B cell (primary cell): Measurements from ENCODE around the gene FANCI. TPM values are rescaled to one million over a fixed set of nuclear protein-coding genes. Genes with fewer than 3 reads are reported as not detected.

ENCODE experiments used
- ATAC-seq: fragments of 200-7000 bp; cut with Tn5 transposase; one replicate; pipeline ENCODE4 v1.10.0; 2021; ENCODE audit warnings: low read depth, mild to moderate bottlenecking, moderate number of reproducible peaks, moderate library complexity
- CTCF ChIA-PET: fragments of 350-600 bp; sonication (Branson Sonifier 250); formaldehyde crosslinking; loops from one replicate; lab custom pipeline; 2021; ENCODE audit warnings: antibody characterized with exemption, inconsistent platforms; lab: Charles Lee
- POLR2A ChIA-PET: fragments of 350-600 bp; sonication (Branson Sonifier 250); formaldehyde crosslinking; loops from one replicate; lab custom pipeline; 2021; ENCODE audit warnings: antibody characterized with exemption; lab: Charles Lee
- DNase-seq: peaks from one replicate; pipeline ENCODE4 v3.0.0; 2013
- H2AFZ ChIP-seq: 2 replicates; pipeline ENCODE4 v1.6.1; 2012; ENCODE audit warnings: mild to moderate bottlenecking, low read depth, low read length; ENCODE audit not compliant: insufficient read depth, poor library complexity, severe bottlenecking
- H3K27ac ChIP-seq, 2 donors: 1 replicate in 1 of 2; 2 replicates in 1 of 2; pipeline ENCODE4 v1.5.1; 2012 to 2013; ENCODE audit warnings: low read length in 2 of 2, mild to moderate bottlenecking in 2 of 2, moderate library complexity in 1 of 2
- H3K27me3 ChIP-seq, 4 experiments: fragments of 200-600 bp in 1 of 4; sonication (generic) in 1 of 4; replicated peaks in 1 of 4; 1 replicate in 2 of 4; 2 replicates in 2 of 4; pipeline versions ENCODE4 v1.6.1 to v1.7.0; 2013 to 2016; ENCODE audit warnings: low read length in 3 of 4, mild to moderate bottlenecking in 2 of 4, mixed read lengths in 1 of 4, moderate library complexity in 1 of 4; ENCODE audit not compliant: insufficient read depth in 4 of 4, control insufficient read depth in 3 of 4; ENCODE audit errors: control extremely low read depth in 1 of 4
- H3K36me3 ChIP-seq, 2 experiments: replicated peaks in 1 of 2; 1 replicate in 1 of 2; 2 replicates in 1 of 2; pipeline versions ENCODE4 v1.6.1 to v1.7.1; 2013; ENCODE audit warnings: low read length in 1 of 2; ENCODE audit not compliant: insufficient read depth in 2 of 2, control insufficient read depth in 1 of 2; ENCODE audit errors: control extremely low read depth in 1 of 2, extremely low read depth in 1 of 2
- H3K4me1 ChIP-seq, 2 donors: fragments of 200-600 bp in 1 of 2; sonication (generic) in 1 of 2; 1 replicate in 1 of 2; 2 replicates in 1 of 2; pipeline versions ENCODE4 v1.5.1 to v1.6.1; 2013 to 2017; ENCODE audit warnings: low read length in 2 of 2; ENCODE audit not compliant: control insufficient read depth in 2 of 2, insufficient read depth in 2 of 2
- H3K4me2 ChIP-seq: replicated peaks from 2 replicates; pipeline ENCODE3; 2012; ENCODE audit warnings: mild to moderate bottlenecking, low read depth, low read length; ENCODE audit not compliant: poor library complexity, severe bottlenecking
- H3K4me3 ChIP-seq, 5 experiments: fragments of 200-600 bp in 1 of 5; sonication (generic) in 1 of 5; 1 replicate in 3 of 5; 2 replicates in 2 of 5; pipeline versions ENCODE4 v1.5.1 to v1.7.0; 2011 to 2016; ENCODE audit warnings: low read length in 4 of 5, mild to moderate bottlenecking in 4 of 5, low read depth in 2 of 5, control low read depth in 1 of 5, moderate library complexity in 1 of 5; ENCODE audit not compliant: insufficient read depth in 1 of 5; ENCODE audit errors: control extremely low read depth in 1 of 5, extremely low read depth in 1 of 5
- H3K79me2 ChIP-seq: fragments of 200-600 bp; sonication (generic); one replicate; pipeline ENCODE4 v1.6.0; 2016; ENCODE audit warnings: low read length; ENCODE audit not compliant: control insufficient read depth, insufficient read depth
- H3K9ac ChIP-seq: fragments of 200-600 bp; sonication (generic); 2 replicates; pipeline ENCODE4 v1.6.1; 2017; ENCODE audit warnings: mild to moderate bottlenecking, low read length, moderate library complexity
- H3K9me3 ChIP-seq, 3 donors: one replicate each; pipeline versions ENCODE4 v1.6.1 to v1.7.1; 2013; ENCODE audit warnings: low read length in 2 of 3; ENCODE audit not compliant: control insufficient read depth in 2 of 3, insufficient read depth in 1 of 3; ENCODE audit errors: control extremely low read depth in 1 of 3
- H4K20me1 ChIP-seq: 2 replicates; pipeline ENCODE4 v1.6.0; 2012; ENCODE audit warnings: mild to moderate bottlenecking, low read length; ENCODE audit not compliant: insufficient read depth, control insufficient read depth, poor library complexity, severe bottlenecking
- H3K27ac Mint-ChIP-seq: one replicate; pipeline ENCODE4 v1.8.0; 2021; ENCODE audit warnings: mixed read lengths
- H3K27me3 Mint-ChIP-seq: one replicate; pipeline ENCODE4 v1.8.0; 2021; ENCODE audit warnings: mixed read lengths
- H3K4me1 Mint-ChIP-seq: one replicate; pipeline ENCODE4 v1.8.0; 2021; ENCODE audit warnings: mixed read lengths
- H3K4me3 Mint-ChIP-seq: one replicate; pipeline ENCODE4 v1.8.0; 2021; ENCODE audit warnings: mixed read lengths
- H3K9me3 Mint-ChIP-seq: one replicate; pipeline ENCODE4 v1.8.0; 2022; ENCODE audit warnings: mixed read lengths; ENCODE audit not compliant: insufficient read depth
- EZH2 ChIP-seq: IDR thresholded peaks from 2 replicates; pipeline ENCODE4 v1.6.1; 2012; ENCODE audit warnings: borderline replicate concordance, low read depth, mild to moderate bottlenecking, moderate library complexity, low read length; ENCODE audit not compliant: insufficient read depth, poor library complexity, severe bottlenecking
- WGBS: methylation state at CpG from one replicate; pipeline ENCODE4 v1.1.5; 2013; ENCODE audit warnings: missing lambda C conversion rate; ENCODE audit not compliant: insufficient coverage; 5-methylcytosine and 5-hydroxymethylcytosine counted together
- intact Hi-C: fragments of 100-400 bp; cut with micrococcal nuclease; formaldehyde crosslinking; loops from one replicate; pipeline ENCODE4 v1.10.0; 2022
- polyA plus RNA-seq: library from polyadenylated mRNA; depleted of rRNA; stranded (reverse); fragments of >200 nt; gene quantifications from 2 replicates; pipeline ENCODE4 v1.2.3, GENCODE V29; 2012
- total RNA-seq, 2 donors: library from RNA; stranded (reverse); fragments of 120-200 nt in 1 of 2; gene quantifications; 1 replicate in 1 of 2; 2 replicates in 1 of 2; pipeline versions ENCODE4 v1.2.3 to v1.2.4, GENCODE V29; 2013 to 2022
- TF ChIP-seq, protein P1 (sequence below): fragments of 200-600 bp; IDR thresholded peaks from one replicate; pipeline ENCODE4 v1.8.0; 2022; ENCODE audit warnings: antibody characterized with exemption, mild to moderate bottlenecking

FANCI gene
- total and polyA plus RNA-seq, 2 donors (not counting 1 experiment from before 2014, with no cell fraction given), result 2.7 to 14.2 TPM

DNA sequence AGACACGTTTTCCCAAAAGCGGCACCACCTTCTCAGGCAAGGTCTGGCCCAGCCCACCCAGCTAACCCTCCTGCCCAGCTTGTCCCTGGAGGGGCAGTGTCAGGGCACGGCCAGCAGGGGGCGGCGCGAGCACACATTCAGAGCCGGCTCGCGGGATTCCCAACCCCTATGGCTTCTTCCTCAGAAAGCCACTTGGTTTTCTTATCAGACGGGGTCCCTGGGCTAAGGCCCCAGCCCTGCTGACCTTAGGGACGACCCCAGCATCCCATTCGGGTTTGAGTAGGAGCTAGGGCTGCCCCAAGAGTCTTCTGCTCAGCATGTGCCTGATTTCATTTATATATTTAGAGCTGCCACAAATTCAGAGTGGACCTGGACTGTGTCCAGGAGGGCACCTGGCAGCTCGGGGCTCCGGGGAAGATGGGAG lies 36.9 kb upstream of the FANCI start:
- Histone ChIP-seq H3K4me3 (no peak overlapping the region), H4K20me1 (no peaks in the 10 kb centered on the region), H3K27ac (no peak overlapping the region), H3K36me3 (no peaks in the 10 kb centered on the region), H3K4me2 (peak overlapping the region; percentile 48), H3K79me2 (no peaks in the 10 kb centered on the region), H3K9me3 (no peaks in the 10 kb centered on the region), H3K9ac (no peak overlapping the region), H2AFZ (no peak overlapping the region), H3K27me3 (no peaks in the 10 kb centered on the region), H3K4me1 (peaks cover 3% of the 10 kb centered on the region in 2 donors)
- H3K27ac Mint-ChIP-seq, result no peak overlapping the region
- no peaks in the 10 kb centered on the region for H3K9me3 Mint-ChIP-seq
- H3K4me1 Mint-ChIP-seq, result peaks cover 9% of the 10 kb centered on the region
- no peak overlapping the region for H3K4me3 Mint-ChIP-seq
- intact Hi-C loops, result loop anchor here (5.0 kb wide), 2 partner anchors 225 to 265 kb away; no protein-coding TSS in a partner anchor
- 0% methylated on average over 12 of the region's 14 CpGs for WGBS
- H3K27me3 Mint-ChIP-seq, result peaks cover 4% of the 10 kb centered on the region
- ATAC-seq (peak; percentile 90), DNase-seq (peak; percentile 71)
- TF ChIP-seq EZH2, result no peak
- TF ChIP-seq, protein P1, sequence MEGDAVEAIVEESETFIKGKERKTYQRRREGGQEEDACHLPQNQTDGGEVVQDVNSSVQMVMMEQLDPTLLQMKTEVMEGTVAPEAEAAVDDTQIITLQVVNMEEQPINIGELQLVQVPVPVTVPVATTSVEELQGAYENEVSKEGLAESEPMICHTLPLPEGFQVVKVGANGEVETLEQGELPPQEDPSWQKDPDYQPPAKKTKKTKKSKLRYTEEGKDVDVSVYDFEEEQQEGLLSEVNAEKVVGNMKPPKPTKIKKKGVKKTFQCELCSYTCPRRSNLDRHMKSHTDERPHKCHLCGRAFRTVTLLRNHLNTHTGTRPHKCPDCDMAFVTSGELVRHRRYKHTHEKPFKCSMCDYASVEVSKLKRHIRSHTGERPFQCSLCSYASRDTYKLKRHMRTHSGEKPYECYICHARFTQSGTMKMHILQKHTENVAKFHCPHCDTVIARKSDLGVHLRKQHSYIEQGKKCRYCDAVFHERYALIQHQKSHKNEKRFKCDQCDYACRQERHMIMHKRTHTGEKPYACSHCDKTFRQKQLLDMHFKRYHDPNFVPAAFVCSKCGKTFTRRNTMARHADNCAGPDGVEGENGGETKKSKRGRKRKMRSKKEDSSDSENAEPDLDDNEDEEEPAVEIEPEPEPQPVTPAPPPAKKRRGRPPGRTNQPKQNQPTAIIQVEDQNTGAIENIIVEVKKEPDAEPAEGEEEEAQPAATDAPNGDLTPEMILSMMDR, result peak; percentile 100
- CTCF ChIA-PET, result interaction anchor here (0.6 to 2.9 kb wide), 36 partner anchors 10 to 568 kb away, joined by 3 to 38 read pairs (median 4); partner anchors contain the start of genes FANCI and ISG20
- POLR2A ChIA-PET, result no interaction called here

DNA sequence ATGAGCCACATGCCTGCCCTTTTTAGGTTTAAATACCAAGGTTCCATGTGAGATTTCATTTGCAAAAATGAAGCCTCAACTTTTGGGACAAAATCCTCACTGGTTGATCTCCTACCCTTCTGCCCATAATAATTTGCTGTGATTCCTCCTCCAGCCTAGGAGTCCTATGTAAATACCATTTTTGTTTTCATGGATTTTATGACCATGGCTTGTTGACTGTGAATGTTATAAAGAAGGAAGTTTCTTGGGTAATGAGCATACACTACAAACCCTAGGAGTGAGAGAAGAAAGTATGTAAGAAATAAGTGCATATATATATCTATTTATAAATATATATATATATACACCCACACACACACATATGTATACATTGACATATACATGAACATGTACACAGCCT lies 35.5 kb upstream of the FANCI start:
- POLR2A ChIA-PET, result no interaction called here
- H3K4me3 Mint-ChIP-seq, result no peak overlapping the region
- Histone ChIP-seq H3K27me3 (no peaks in the 10 kb centered on the region), H4K20me1 (no peaks in the 10 kb centered on the region), H3K27ac (no peak overlapping the region), H3K4me2 (no peak overlapping the region), H3K9me3 (no peaks in the 10 kb centered on the region), H3K4me1 (peaks cover 3% of the 10 kb centered on the region in 2 donors), H3K4me3 (no peak overlapping the region), H3K9ac (no peak overlapping the region), H3K36me3 (no peaks in the 10 kb centered on the region), H3K79me2 (no peaks in the 10 kb centered on the region), H2AFZ (no peak overlapping the region)
- H3K27me3 Mint-ChIP-seq, result peaks cover 4% of the 10 kb centered on the region
- DNase-seq (no peak), ATAC-seq (no peak)
- CTCF ChIA-PET, result interaction anchor here (2.1 to 2.9 kb wide), 2 partner anchors 12 to 150 kb away, joined by 17 to 38 read pairs; no protein-coding TSS in a partner anchor
- peaks cover 9% of the 10 kb centered on the region for H3K4me1 Mint-ChIP-seq
- no peak overlapping the region for H3K27ac Mint-ChIP-seq
- no peak for TF ChIP-seq EZH2
- TF ChIP-seq, protein P1, result no peak
- intact Hi-C loops, result loop anchor here (5.0 kb wide), 2 partner anchors 224 to 264 kb away; no protein-coding TSS in a partner anchor
- H3K9me3 Mint-ChIP-seq, result no peaks in the 10 kb centered on the region
